ENCODE measurements around the gene KCNN3. TPM values are rescaled to one million over a fixed set of nuclear protein-coding genes. Genes with fewer than 3 reads are reported as not detected.
A peak's percentile ranks its signal among the peaks of the same experiment; 100 is the strongest.

The KCNN3 gene
- total and polyA plus RNA-seq, 2 of the 13 experiments (the other 11 are each of a cell fraction or from before 2014, with no cell fraction given), result not detected

DNA sequence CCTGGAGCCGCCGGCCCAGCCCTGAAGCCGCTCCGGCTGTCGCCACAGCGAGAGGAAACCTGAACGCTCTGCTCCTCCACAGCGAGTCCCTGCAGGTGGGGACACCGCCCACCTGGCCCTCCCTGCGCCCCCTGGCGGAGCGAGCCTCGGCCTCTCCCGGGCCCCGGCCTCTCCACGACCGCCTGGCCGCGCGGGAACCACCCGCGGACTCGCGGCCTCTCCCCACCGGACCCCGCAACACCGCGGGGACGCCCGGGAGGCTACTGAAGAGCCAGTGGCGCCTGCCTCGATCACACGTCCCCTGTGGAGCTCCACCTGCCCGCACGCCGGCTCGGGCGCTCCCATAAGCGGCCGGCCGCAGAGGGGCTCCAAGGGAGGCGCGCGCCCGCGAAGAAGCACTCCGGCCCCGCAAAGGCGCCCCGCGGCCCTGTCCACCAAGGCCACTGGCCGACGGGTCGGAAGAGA, 109.6 kb downstream of the KCNN3 start (continued):
- TF ChIP-seq ZEB1 (IDR thresholded peaks at IDR 0.05; ENCODE audit: insufficient replicate concordance, low read depth) (peak; percentile 56), HDAC1 (CRISPR knock-in tag; IDR thresholded peaks at IDR 0.05) (no peak), MBD4 (IDR thresholded peaks at IDR 0.05; ENCODE audit: borderline replicate concordance, low read length) (no peak), PLRG1 (conservative IDR thresholded peaks at IDR 0.05) (no peak), PRMT3 (CRISPR knock-in tag; IDR thresholded peaks at IDR 0.05; ENCODE audit: borderline replicate concordance, low read depth) (no peak), TRIM24 (CRISPR knock-in tag; IDR thresholded peaks at IDR 0.05) (no peak), IKZF4 (CRISPR knock-in tag; IDR thresholded peaks at IDR 0.05; ENCODE audit: borderline replicate concordance, low read depth, not compliant biosample characterization) (no peak), ZBTB7B (CRISPR knock-in tag; IDR thresholded peaks at IDR 0.05) (peak; percentile 74; the same call in 1 of the 2 replicates), HOXA5 (CRISPR knock-in tag; IDR thresholded peaks at IDR 0.05) (no peak), XRCC5 (optimal IDR thresholded peaks at IDR 0.05; ENCODE audit: low read length) (peak; percentile 83), RBM39 (IDR thresholded peaks at IDR 0.05; ENCODE audit: low read depth, low read length, poor library complexity, severe bottlenecking) (peak; percentile 57), ZNF235 (CRISPR knock-in tag; IDR thresholded peaks at IDR 0.05; ENCODE audit: borderline replicate concordance) (0 out of 2 replicates have a peak, but pooled peaks have one; percentile 56), ZNF558 (CRISPR knock-in tag; IDR thresholded peaks at IDR 0.05; ENCODE audit: borderline replicate concordance) (no peak), NFKB2 (CRISPR knock-in tag; IDR thresholded peaks at IDR 0.05; ENCODE audit: borderline replicate concordance) (peak; percentile 40; the same call in 1 of the 2 replicates), MAZ (IDR thresholded peaks at IDR 0.05; ENCODE audit: borderline replicate concordance, low read depth, low read length) (no peak), MAZ (CRISPR knock-in tag; IDR thresholded peaks at IDR 0.05; ENCODE audit: low read depth) (0 out of 2 replicates have a peak, but pooled peaks have one; percentile 27), ZNF614 (CRISPR knock-in tag; IDR thresholded peaks at IDR 0.05; ENCODE audit: borderline replicate concordance) (no peak), ZNF891 (CRISPR knock-in tag; IDR thresholded peaks at IDR 0.05) (no peak), SOX6 (IDR thresholded peaks at IDR 0.05) (no peak), SOX6 (CRISPR knock-in tag; IDR thresholded peaks at IDR 0.05) (0 out of 2 replicates have a peak, but pooled peaks have one; percentile 35)
- TF ChIP-seq, protein P1, sequence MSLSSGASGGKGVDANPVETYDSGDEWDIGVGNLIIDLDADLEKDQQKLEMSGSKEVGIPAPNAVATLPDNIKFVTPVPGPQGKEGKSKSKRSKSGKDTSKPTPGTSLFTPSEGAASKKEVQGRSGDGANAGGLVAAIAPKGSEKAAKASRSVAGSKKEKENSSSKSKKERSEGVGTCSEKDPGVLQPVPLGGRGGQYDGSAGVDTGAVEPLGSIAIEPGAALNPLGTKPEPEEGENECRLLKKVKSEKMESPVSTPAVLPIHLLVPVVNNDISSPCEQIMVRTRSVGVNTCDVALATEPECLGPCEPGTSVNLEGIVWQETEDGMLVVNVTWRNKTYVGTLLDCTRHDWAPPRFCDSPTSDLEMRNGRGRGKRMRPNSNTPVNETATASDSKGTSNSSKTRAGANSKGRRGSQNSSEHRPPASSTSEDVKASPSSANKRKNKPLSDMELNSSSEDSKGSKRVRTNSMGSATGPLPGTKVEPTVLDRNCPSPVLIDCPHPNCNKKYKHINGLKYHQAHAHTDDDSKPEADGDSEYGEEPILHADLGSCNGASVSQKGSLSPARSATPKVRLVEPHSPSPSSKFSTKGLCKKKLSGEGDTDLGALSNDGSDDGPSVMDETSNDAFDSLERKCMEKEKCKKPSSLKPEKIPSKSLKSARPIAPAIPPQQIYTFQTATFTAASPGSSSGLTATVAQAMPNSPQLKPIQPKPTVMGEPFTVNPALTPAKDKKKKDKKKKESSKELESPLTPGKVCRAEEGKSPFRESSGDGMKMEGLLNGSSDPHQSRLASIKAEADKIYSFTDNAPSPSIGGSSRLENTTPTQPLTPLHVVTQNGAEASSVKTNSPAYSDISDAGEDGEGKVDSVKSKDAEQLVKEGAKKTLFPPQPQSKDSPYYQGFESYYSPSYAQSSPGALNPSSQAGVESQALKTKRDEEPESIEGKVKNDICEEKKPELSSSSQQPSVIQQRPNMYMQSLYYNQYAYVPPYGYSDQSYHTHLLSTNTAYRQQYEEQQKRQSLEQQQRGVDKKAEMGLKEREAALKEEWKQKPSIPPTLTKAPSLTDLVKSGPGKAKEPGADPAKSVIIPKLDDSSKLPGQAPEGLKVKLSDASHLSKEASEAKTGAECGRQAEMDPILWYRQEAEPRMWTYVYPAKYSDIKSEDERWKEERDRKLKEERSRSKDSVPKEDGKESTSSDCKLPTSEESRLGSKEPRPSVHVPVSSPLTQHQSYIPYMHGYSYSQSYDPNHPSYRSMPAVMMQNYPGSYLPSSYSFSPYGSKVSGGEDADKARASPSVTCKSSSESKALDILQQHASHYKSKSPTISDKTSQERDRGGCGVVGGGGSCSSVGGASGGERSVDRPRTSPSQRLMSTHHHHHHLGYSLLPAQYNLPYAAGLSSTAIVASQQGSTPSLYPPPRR (CRISPR knock-in tag; IDR thresholded peaks at IDR 0.05; ENCODE audit: borderline replicate concordance), result no peak
- TF ChIP-seq, protein P2, sequence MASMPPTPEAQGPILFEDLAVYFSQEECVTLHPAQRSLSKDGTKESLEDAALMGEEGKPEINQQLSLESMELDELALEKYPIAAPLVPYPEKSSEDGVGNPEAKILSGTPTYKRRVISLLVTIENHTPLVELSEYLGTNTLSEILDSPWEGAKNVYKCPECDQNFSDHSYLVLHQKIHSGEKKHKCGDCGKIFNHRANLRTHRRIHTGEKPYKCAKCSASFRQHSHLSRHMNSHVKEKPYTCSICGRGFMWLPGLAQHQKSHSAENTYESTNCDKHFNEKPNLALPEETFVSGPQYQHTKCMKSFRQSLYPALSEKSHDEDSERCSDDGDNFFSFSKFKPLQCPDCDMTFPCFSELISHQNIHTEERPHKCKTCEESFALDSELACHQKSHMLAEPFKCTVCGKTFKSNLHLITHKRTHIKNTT (CRISPR knock-in tag; IDR thresholded peaks at IDR 0.05), result no peak
- TF ChIP-seq, protein P3, sequence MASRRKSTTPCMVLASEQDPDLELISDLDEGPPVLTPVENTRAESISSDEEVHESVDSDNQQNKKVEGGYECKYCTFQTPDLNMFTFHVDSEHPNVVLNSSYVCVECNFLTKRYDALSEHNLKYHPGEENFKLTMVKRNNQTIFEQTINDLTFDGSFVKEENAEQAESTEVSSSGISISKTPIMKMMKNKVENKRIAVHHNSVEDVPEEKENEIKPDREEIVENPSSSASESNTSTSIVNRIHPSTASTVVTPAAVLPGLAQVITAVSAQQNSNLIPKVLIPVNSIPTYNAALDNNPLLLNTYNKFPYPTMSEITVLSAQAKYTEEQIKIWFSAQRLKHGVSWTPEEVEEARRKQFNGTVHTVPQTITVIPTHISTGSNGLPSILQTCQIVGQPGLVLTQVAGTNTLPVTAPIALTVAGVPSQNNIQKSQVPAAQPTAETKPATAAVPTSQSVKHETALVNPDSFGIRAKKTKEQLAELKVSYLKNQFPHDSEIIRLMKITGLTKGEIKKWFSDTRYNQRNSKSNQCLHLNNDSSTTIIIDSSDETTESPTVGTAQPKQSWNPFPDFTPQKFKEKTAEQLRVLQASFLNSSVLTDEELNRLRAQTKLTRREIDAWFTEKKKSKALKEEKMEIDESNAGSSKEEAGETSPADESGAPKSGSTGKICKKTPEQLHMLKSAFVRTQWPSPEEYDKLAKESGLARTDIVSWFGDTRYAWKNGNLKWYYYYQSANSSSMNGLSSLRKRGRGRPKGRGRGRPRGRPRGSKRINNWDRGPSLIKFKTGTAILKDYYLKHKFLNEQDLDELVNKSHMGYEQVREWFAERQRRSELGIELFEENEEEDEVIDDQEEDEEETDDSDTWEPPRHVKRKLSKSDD (CRISPR knock-in tag; IDR thresholded peaks at IDR 0.05; ENCODE audit: low read depth), result no peak

Data from HepG2 (cell line).